H9 (cell line): ENCODE results near the gene KIF23. TPM values are rescaled to one million over a fixed set of nuclear protein-coding genes. Genes with fewer than 3 reads are reported as not detected.

Experiments
- DNase-seq: peaks from one replicate; pipeline ENCODE4 v3.0.0-alpha.2; 2017
- H2AFZ ChIP-seq: one replicate; pipeline ENCODE4 v1.6.1; 2013; ENCODE audit warnings: mild to moderate bottlenecking, low read length, control low read depth, moderate library complexity
- H2AK5ac ChIP-seq: 2 replicates; pipeline ENCODE4 v1.6.1; 2013; ENCODE audit warnings: low read length, control low read depth, mixed read lengths; ENCODE audit not compliant: insufficient read length
- H2BK120ac ChIP-seq: one replicate; pipeline ENCODE4 v1.6.1; 2013; ENCODE audit warnings: low read depth, mild to moderate bottlenecking, low read length, control low read depth, inconsistent platforms; ENCODE audit not compliant: poor library complexity, severe bottlenecking
- H2BK12ac ChIP-seq: 2 replicates; pipeline ENCODE4 v1.6.1; 2013; ENCODE audit warnings: low read length, control low read depth, mixed read lengths, low read depth; ENCODE audit not compliant: insufficient read length
- H2BK15ac ChIP-seq: 2 replicates; pipeline ENCODE4 v1.6.1; 2013; ENCODE audit warnings: low read depth, low read length, control low read depth
- H2BK20ac ChIP-seq: one replicate; pipeline ENCODE4 v1.6.1; 2013; ENCODE audit warnings: low read depth, mild to moderate bottlenecking, low read length, control low read depth, inconsistent platforms; ENCODE audit not compliant: poor library complexity, severe bottlenecking
- H2BK5ac ChIP-seq: 2 replicates; pipeline ENCODE4 v1.6.1; 2013; ENCODE audit warnings: low read length, control low read depth, mixed read lengths; ENCODE audit not compliant: insufficient read length
- H3K14ac ChIP-seq: 2 replicates; pipeline ENCODE4 v1.6.1; 2013; ENCODE audit warnings: low read length, control low read depth; ENCODE audit not compliant: insufficient read depth
- H3K18ac ChIP-seq: 2 replicates; pipeline ENCODE4 v1.6.1; 2013; ENCODE audit warnings: low read depth, mild to moderate bottlenecking, mixed read lengths, low read length, control low read depth; ENCODE audit not compliant: insufficient read length
- H3K23ac ChIP-seq: 2 replicates; pipeline ENCODE4 v1.6.1; 2013; ENCODE audit warnings: low read length, control low read depth, mixed read lengths, low read depth; ENCODE audit not compliant: insufficient read length
- H3K23me2 ChIP-seq: 2 replicates; pipeline ENCODE4 v1.6.1; 2013; ENCODE audit warnings: low read depth, mild to moderate bottlenecking, mixed read lengths, low read length, control low read depth; ENCODE audit not compliant: insufficient read length, poor library complexity, severe bottlenecking
- H3K27ac ChIP-seq: 2 replicates; pipeline ENCODE4 v1.5.1; 2013; ENCODE audit warnings: low read length, control low read depth, mixed read lengths, low read depth; ENCODE audit not compliant: insufficient read length
- H3K27me3 ChIP-seq: 2 replicates; pipeline ENCODE4 v1.6.1; 2013; ENCODE audit warnings: low read length, control low read depth, inconsistent platforms; ENCODE audit not compliant: insufficient read depth
- H3K4ac ChIP-seq: 2 replicates; pipeline ENCODE4 v1.6.1; 2013; ENCODE audit warnings: low read depth, mild to moderate bottlenecking, control low read depth, inconsistent platforms, low read length, moderate library complexity
- H3K4me1 ChIP-seq: 2 replicates; pipeline ENCODE4 v1.6.1; 2013; ENCODE audit warnings: low read length, control low read depth, inconsistent platforms; ENCODE audit not compliant: insufficient read depth
- H3K4me2 ChIP-seq: 2 replicates; pipeline ENCODE4 v1.6.1; 2013; ENCODE audit warnings: low read length, control low read depth, mixed read lengths; ENCODE audit not compliant: insufficient read length, insufficient read depth
- H3K56ac ChIP-seq: 2 replicates; pipeline ENCODE4 v1.6.1; 2013; ENCODE audit warnings: low read depth, mild to moderate bottlenecking, mixed read lengths, low read length, control low read depth; ENCODE audit not compliant: insufficient read length
- H3K79me1 ChIP-seq: 2 replicates; pipeline ENCODE4 v1.6.1; 2013; ENCODE audit warnings: low read depth, mild to moderate bottlenecking, moderate library complexity, low read length, control low read depth, inconsistent platforms; ENCODE audit not compliant: insufficient read depth, poor library complexity, severe bottlenecking
- H3K79me2 ChIP-seq: 2 replicates; pipeline ENCODE4 v1.6.1; 2013; ENCODE audit warnings: low read length, control low read depth, inconsistent platforms; ENCODE audit not compliant: insufficient read depth
- H3K9ac ChIP-seq: 2 replicates; pipeline ENCODE4 v1.6.1; 2013; ENCODE audit warnings: low read length, control low read depth, mixed read lengths; ENCODE audit not compliant: insufficient read length; ENCODE audit errors: extremely low read depth
- H3K9me3 ChIP-seq: one replicate; pipeline ENCODE4 v1.6.1; 2013; ENCODE audit warnings: low read depth, low read length, inconsistent platforms; ENCODE audit not compliant: control insufficient read depth
- H3T11ph ChIP-seq: one replicate; pipeline ENCODE4 v1.6.1; 2013; ENCODE audit warnings: mild to moderate bottlenecking, low read length, control low read depth, inconsistent platforms
- H4K20me1 ChIP-seq: one replicate; pipeline ENCODE4 v1.6.1; 2013; ENCODE audit not compliant: control insufficient read depth, insufficient read length, insufficient read depth
- H4K5ac ChIP-seq: 2 replicates; pipeline ENCODE4 v1.6.1; 2013; ENCODE audit warnings: low read depth, mild to moderate bottlenecking, mixed read lengths, low read length, control low read depth; ENCODE audit not compliant: insufficient read length
- H4K8ac ChIP-seq: replicated peaks from 2 replicates; pipeline ENCODE4 v1.6.1; 2013; ENCODE audit warnings: low read length, control low read depth, mixed read lengths, low read depth; ENCODE audit not compliant: insufficient read length
- H4K91ac ChIP-seq: 2 replicates; pipeline ENCODE4 v1.6.1; 2013; ENCODE audit warnings: low read depth, mild to moderate bottlenecking, moderate library complexity, mixed read lengths, low read length, control low read depth; ENCODE audit not compliant: insufficient read length
- H3K27ac Mint-ChIP-seq, 3 experiments: 2 replicates in 2 of 3; 3 replicates in 1 of 3; pipeline ENCODE4 v1.8.0; 2020 to 2021; ENCODE audit warnings: mixed read lengths in 3 of 3, mild to moderate bottlenecking in 1 of 3, moderate library complexity in 1 of 3
- H3K27me3 Mint-ChIP-seq: 2 replicates; pipeline ENCODE4 v1.8.0; 2021; ENCODE audit warnings: low read depth, mild to moderate bottlenecking, moderate library complexity, mixed read lengths
- H3K36me3 Mint-ChIP-seq, 3 experiments: 2 replicates in 2 of 3; 3 replicates in 1 of 3; pipeline ENCODE4 v1.8.0; 2020 to 2021; ENCODE audit warnings: low read depth in 3 of 3, mixed read lengths in 3 of 3; ENCODE audit not compliant: insufficient read depth in 1 of 3
- H3K4me1 Mint-ChIP-seq, 2 experiments: 2 replicates each; pipeline ENCODE4 v1.8.0; 2020; ENCODE audit warnings: mixed read lengths in 2 of 2
- H3K4me3 Mint-ChIP-seq, 2 experiments: 2 replicates in 1 of 2; 3 replicates in 1 of 2; pipeline ENCODE4 v1.8.0; 2020 to 2021; ENCODE audit warnings: mild to moderate bottlenecking in 2 of 2, mixed read lengths in 2 of 2, moderate library complexity in 1 of 2
- H3K9me3 Mint-ChIP-seq, 2 experiments: 2 replicates in 1 of 2; 3 replicates in 1 of 2; pipeline ENCODE4 v1.8.0; 2020; ENCODE audit warnings: mild to moderate bottlenecking in 2 of 2, mixed read lengths in 2 of 2, moderate library complexity in 1 of 2
- WGBS: extraction: QIAGEN DNeasy Blood & Tissue Kit; methylation state at CpG from one replicate; pipeline ENCODE4 v1.1.7; 2013; ENCODE audit warnings: missing lambda C conversion rate, low lambda C conversion rate, mixed read lengths; ENCODE audit not compliant: insufficient read length; ENCODE audit errors: extremely low coverage; 5-methylcytosine and 5-hydroxymethylcytosine counted together
- total RNA-seq: library from RNA; stranded (reverse); gene quantifications from 2 replicates; pipeline ENCODE4 v1.2.1, GENCODE V29; 2021
- TF ChIP-seq, protein P1 (sequence below): fragments of 200-600 bp; sonication (generic); conservative IDR thresholded peaks from 3 replicates; pipeline ENCODE4 v1.8.0; 2021; ENCODE audit warnings: antibody characterized with exemption, mild to moderate bottlenecking

The KIF23 gene
- total RNA-seq, 1 experiment from 2014 or later: 55.4 TPM

DNA sequence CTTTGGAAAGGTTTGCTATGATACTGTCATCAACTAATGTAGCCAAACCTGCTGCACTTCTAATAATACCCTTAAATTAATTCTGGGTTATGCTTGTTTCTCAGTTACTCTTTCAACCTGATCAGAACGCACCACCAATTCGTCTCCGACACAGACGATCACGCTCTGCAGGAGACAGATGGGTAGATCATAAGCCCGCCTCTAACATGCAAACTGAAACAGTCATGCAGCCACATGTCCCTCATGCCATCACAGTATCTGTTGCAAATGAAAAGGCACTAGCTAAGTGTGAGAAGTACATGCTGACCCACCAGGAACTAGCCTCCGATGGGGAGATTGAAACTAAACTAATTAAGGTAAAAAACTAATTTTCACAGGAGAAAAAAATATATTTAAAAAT, 30.5 kb downstream of the KIF23 start:
- H3K9me3 Mint-ChIP-seq: no peaks in the 10 kb centered on the region
- Histone ChIP-seq H3K4ac (no peak overlapping the region), H3K4me2 (no peak overlapping the region), H2BK12ac (no peak overlapping the region), H3K79me2 (no peaks in the 10 kb centered on the region), H4K20me1 (no peaks in the 10 kb centered on the region), H4K5ac (no peak overlapping the region), H2AK5ac (no peak overlapping the region), H3K23me2 (no peaks in the 10 kb centered on the region), H3K9me3 (no peaks in the 10 kb centered on the region), H3K18ac (no peak overlapping the region), H4K8ac (no peak overlapping the region), H3T11ph (no peak overlapping the region), H3K56ac (no peak overlapping the region), H2BK5ac (no peak overlapping the region), H2BK120ac (no peak overlapping the region), H3K9ac (no peak overlapping the region), H3K79me1 (no peaks in the 10 kb centered on the region), H3K4me1 (no peaks in the 10 kb centered on the region), H2BK20ac (no peak overlapping the region), H3K14ac (no peak overlapping the region), H3K27ac (no peak overlapping the region), H3K27me3 (no peaks in the 10 kb centered on the region), H4K91ac (no peak overlapping the region), H2BK15ac (no peak overlapping the region), H3K23ac (no peak overlapping the region), H2AFZ (no peak overlapping the region)
- H3K4me1 Mint-ChIP-seq: no peaks in the 10 kb centered on the region
- TF ChIP-seq, protein P1, sequence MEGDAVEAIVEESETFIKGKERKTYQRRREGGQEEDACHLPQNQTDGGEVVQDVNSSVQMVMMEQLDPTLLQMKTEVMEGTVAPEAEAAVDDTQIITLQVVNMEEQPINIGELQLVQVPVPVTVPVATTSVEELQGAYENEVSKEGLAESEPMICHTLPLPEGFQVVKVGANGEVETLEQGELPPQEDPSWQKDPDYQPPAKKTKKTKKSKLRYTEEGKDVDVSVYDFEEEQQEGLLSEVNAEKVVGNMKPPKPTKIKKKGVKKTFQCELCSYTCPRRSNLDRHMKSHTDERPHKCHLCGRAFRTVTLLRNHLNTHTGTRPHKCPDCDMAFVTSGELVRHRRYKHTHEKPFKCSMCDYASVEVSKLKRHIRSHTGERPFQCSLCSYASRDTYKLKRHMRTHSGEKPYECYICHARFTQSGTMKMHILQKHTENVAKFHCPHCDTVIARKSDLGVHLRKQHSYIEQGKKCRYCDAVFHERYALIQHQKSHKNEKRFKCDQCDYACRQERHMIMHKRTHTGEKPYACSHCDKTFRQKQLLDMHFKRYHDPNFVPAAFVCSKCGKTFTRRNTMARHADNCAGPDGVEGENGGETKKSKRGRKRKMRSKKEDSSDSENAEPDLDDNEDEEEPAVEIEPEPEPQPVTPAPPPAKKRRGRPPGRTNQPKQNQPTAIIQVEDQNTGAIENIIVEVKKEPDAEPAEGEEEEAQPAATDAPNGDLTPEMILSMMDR: no peak
- no peak overlapping the region; a peak in 1 of 7 replicates for H3K27ac Mint-ChIP-seq
- no peak overlapping the region for H3K4me3 Mint-ChIP-seq
- no CpG with 5 or more reads among the region's 7 CpGs for WGBS
- no peaks in the 10 kb centered on the region for H3K27me3 Mint-ChIP-seq
- DNase-seq: no peak
- peaks cover 42 to 86% (median 81%) of the 10 kb centered on the region in 3 experiments; a peak in 6 of 7 replicates for H3K36me3 Mint-ChIP-seq
